Kidney epithelial cell (primary cell): ENCODE results near the gene NHERF2. TPM values are rescaled to one million over a fixed set of nuclear protein-coding genes. Genes with fewer than 3 reads are reported as not detected.

Experiments
- DNase-seq: peaks from one replicate; pipeline ENCODE4 v3.0.0-alpha.2; 2010; ENCODE audit warnings: low read depth
- H3K27me3 ChIP-seq: 2 replicates; pipeline ENCODE4 v1.6.0; 2011; ENCODE audit warnings: low read length; ENCODE audit not compliant: control insufficient read depth, insufficient read depth
- H3K36me3 ChIP-seq: 2 replicates; pipeline ENCODE4 v1.5.1; 2011; ENCODE audit warnings: low read length; ENCODE audit not compliant: control insufficient read depth, insufficient read depth
- H3K4me3 ChIP-seq: 2 replicates; pipeline ENCODE4 v1.5.1; 2011; ENCODE audit warnings: low read depth, mild to moderate bottlenecking, control low read depth, low read length
- total RNA-seq: library from RNA; depleted of rRNA; stranded (reverse); fragments of >200 nt; gene quantifications from 2 replicates; pipeline ENCODE4 v1.2.3, GENCODE V29; 2015
- TF ChIP-seq, protein P1 (sequence below): IDR thresholded peaks from 2 replicates; pipeline ENCODE4 v1.5.1; 2011; ENCODE audit warnings: mild to moderate bottlenecking, moderate library complexity, low read length, control low read depth, inconsistent platforms; ENCODE audit not compliant: insufficient read depth, poor library complexity, severe bottlenecking

NHERF2 gene
- total RNA-seq, 1 donor from 2014 or later: 27.5 TPM

DNA sequence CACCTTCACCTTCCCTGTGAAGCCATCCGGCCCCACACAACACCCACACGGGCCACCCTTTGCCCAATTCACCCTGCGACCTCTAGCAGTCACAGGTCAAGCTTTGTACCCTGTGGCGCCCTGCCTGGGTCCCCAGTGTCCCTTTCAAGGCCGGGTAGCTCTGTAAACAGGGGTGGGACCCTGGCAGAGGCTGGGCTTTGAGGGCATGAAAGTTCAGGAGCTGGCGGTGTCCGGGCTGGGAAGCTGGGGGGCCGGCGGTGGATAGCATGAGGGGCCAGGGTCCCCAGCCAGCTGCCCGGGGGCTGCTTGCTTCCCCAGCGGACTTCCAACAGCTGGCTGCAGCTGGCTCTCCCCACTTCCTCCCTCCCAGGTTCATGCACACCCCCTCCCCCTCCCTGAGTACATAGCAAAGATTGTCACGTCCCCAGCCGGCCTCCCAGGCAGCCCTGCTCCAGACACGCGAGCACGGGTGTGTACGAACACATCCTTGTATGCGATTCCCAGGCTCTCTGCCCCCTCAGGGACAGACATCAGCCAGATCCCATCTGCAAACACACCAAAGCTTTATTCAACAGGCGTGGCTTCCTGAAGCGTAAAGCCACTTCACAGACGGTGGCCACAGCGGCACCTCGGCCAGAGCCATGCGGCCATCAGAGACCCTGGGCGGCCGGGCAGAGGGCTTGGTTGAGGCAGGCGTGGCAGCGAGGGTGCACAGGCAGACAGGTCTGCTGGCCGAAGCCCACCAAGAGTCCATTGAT lies 12.8 kb downstream of the NHERF2 start:
- no peaks in the 10 kb centered on the region for H3K36me3 ChIP-seq
- no peak overlapping the region for H3K4me3 ChIP-seq
- TF ChIP-seq, protein P1, sequence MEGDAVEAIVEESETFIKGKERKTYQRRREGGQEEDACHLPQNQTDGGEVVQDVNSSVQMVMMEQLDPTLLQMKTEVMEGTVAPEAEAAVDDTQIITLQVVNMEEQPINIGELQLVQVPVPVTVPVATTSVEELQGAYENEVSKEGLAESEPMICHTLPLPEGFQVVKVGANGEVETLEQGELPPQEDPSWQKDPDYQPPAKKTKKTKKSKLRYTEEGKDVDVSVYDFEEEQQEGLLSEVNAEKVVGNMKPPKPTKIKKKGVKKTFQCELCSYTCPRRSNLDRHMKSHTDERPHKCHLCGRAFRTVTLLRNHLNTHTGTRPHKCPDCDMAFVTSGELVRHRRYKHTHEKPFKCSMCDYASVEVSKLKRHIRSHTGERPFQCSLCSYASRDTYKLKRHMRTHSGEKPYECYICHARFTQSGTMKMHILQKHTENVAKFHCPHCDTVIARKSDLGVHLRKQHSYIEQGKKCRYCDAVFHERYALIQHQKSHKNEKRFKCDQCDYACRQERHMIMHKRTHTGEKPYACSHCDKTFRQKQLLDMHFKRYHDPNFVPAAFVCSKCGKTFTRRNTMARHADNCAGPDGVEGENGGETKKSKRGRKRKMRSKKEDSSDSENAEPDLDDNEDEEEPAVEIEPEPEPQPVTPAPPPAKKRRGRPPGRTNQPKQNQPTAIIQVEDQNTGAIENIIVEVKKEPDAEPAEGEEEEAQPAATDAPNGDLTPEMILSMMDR: no peak
- DNase-seq: no peak
- H3K27me3 ChIP-seq: no peaks in the 10 kb centered on the region

DNA sequence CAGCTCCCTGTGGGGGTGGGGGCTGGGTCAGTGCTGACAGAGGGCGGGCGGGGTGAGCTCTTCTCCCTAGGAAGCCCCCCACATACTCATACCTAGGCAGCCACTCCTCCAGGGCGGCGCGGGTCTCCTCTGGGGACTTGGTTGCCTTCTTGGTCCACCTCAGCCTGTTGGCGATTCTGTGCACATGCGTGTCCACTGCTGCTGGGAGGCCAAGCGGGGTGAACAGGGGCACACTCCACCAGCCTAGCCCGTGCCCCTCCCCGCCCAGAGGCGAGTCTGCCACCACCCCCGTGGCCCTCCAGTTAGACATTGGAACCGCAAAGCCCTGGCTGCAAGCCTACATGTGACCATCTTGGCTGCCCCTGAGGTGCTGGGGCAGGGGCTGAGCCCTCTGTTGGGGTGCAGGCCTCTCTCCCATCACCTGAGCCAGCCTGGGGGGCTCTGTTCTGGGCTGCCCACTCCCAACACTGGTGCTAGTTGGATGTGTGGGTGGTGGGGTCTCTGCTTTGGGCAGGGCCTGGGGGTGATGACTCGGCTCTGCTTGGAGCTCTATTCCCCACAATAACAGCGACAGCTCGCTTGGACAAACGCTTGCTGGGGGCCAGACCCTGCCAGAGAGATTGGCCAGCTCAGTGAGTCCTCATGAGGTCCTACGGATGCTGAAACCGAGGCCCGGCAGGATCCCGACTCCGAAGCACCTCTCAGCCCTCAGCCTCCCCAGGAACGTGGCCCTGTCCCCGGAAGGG lies 13.5 kb downstream of the NHERF2 start:
- no peak for DNase-seq

DNA sequence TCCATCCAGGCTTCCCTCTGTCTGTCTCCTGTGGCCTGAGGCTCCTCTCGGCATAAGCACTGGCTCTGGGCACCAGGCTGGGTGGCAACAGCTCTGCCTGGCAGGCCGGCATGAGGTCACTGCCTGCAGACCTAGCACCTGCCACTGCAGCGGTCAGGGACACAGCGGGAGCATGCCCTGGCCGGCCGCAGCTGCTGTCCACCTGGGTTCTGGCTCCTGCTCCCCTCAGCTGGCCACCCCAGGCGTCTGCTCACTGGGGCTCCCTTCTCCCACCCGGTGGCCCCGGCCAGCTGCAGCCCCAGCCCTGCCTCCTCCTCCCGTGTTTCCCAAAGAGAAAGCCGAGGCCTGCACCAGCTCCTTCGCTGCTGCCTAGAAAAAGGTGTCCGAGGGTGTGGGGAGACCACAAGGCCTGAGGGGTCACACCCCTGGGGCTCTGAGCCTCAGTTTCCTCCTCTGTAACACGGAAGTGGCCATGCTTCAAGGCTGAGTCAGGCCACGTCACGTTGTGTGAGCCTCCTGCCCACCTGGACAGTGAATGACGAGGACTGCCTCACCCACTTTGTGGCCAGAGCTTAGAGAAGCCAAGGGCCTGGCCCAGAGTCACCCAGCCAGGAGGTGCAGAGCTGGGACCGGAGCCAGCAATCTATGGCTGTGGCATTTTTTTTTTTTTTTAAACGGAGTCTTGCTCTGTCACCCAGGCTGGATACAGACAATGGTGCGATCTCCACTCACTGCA lies 14.3 kb downstream of the NHERF2 start:
- DNase-seq: no peak
- no peaks in the 10 kb centered on the region for H3K27me3 ChIP-seq
- no peaks in the 10 kb centered on the region for H3K36me3 ChIP-seq
- TF ChIP-seq, protein P1: no peak
- no peak overlapping the region for H3K4me3 ChIP-seq

More for the DNA sequence above, 13.5 kb downstream of the NHERF2 start:
- H3K36me3 ChIP-seq: no peaks in the 10 kb centered on the region
- H3K4me3 ChIP-seq: no peak overlapping the region
- TF ChIP-seq, protein P1: no peak
- no peaks in the 10 kb centered on the region for H3K27me3 ChIP-seq

DNA sequence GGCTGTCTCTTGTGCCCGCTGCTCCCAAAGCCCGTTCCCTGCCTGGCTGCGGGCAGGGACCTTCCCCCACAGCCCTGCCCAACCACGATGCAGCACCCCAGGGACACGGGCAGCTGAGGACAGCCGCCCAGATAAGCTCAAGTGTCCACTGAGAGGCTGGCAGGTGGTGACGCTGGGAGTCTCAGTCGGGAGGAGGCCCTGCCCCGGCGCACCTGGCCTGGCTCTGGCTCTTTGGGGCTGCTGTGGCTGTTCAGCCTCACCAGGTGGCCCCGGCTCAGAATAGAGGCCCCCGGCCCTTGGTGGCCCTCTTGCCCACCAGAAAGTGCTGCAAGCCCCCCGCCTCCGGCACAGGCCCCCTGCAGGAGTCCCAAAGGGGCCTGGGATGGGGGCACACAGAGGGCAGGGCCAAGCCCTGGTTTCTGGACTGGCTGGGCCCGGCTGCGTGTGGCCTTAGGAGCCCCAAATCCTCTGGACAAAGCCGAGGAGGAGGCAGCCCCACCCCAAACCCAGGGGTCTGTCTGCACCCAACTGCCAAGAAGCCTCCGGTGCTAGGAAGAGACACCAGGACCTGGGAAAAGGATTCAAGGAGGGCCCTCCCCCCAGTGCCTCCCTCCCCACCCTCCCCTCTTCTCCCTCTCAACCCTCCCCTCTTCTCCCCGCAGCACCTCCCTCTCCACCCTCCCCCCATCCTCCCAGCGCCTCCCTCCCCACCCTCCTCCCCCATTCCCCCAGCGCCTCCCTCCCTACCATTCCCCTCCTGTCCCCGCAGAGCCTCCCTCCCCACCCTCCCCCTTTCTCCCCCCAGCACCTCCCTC lies 15.7 kb downstream of the NHERF2 start:
- no peaks in the 10 kb centered on the region for H3K27me3 ChIP-seq
- TF ChIP-seq, protein P1: no peak
- no peaks in the 10 kb centered on the region for H3K36me3 ChIP-seq
- no peak for DNase-seq
- H3K4me3 ChIP-seq: no peak overlapping the region

DNA sequence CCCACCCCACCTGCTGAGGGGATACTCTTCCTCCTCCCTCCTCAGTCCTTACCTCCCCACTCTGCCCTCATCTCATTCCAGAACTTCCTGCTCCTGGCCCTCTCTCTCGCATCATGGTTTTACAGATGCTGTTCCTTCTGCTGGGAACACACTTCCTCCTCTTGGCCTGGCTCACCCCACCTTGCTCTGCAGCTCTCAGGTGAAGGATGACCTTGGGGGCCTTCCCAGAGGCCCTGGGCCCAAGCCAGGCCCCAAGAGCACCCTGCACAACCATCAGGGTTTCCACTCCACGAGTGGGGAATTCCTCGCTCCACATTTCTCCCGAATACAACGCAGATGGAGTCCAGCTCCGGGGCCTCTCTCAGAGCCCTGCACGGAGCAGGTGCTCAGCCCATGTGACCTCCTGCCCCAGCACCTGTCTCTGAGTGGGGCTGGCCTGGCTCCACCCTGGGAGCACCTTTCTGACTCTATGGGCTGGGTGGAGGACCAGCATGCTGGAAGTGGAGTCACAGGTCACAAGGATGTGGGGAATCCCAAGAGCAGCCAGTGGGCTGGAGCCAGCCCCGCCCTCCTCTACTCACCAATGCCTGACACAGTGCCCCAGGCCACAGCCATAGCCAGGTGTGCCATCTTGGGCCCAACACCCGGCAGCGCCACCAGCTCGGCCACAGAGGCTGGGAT lies 16.4 kb downstream of the NHERF2 start:
- TF ChIP-seq, protein P1: no peak
- DNase-seq: no peak
- no peaks in the 10 kb centered on the region for H3K36me3 ChIP-seq
- no peak overlapping the region for H3K4me3 ChIP-seq
- no peaks in the 10 kb centered on the region for H3K27me3 ChIP-seq
